Measurements from ENCODE around the gene INPP5D. TPM values are rescaled to one million over a fixed set of nuclear protein-coding genes. Genes with fewer than 3 reads are reported as not detected.

INPP5D gene
- total and polyA plus RNA-seq, 2 of the 13 experiments (the other 11 are each of a cell fraction or from before 2014, with no cell fraction given), result 16.7 to 18.0 TPM

GRCh38 chr2:233012301-233012971 is 47.7 kb upstream of the INPP5D start (continued):
- TF ChIP-seq ZNF318 (CRISPR knock-in tag; IDR thresholded peaks at IDR 0.05), result no peak
- TF ChIP-seq ZNF777 (CRISPR knock-in tag; IDR thresholded peaks at IDR 0.05), result 0 out of 2 replicates have a peak, but pooled peaks have one; percentile 2
- no peak for TF ChIP-seq ATF2 (CRISPR knock-in tag; IDR thresholded peaks at IDR 0.05)
- TF ChIP-seq BHLHE40 (IDR thresholded peaks at IDR 0.05; ENCODE audit: low read length), result no peak
- no peak for TF ChIP-seq ZNF550 (CRISPR knock-in tag; IDR thresholded peaks at IDR 0.05; ENCODE audit: borderline replicate concordance)
- no peak for TF ChIP-seq ATF7 (IDR thresholded peaks at IDR 0.05)
- TF ChIP-seq ATF7 (CRISPR knock-in tag; IDR thresholded peaks at IDR 0.05), result no peak
- TF ChIP-seq HNRNPL (IDR thresholded peaks at IDR 0.05; ENCODE audit: low read depth, low read length), result no peak
- no peak for TF ChIP-seq HIVEP1 (CRISPR knock-in tag; IDR thresholded peaks at IDR 0.05)
- peak; percentile 47; the same call in 1 of the 2 replicates for TF ChIP-seq ZBTB26 (CRISPR knock-in tag; IDR thresholded peaks at IDR 0.05; ENCODE audit: borderline replicate concordance)
- 0 out of 2 replicates have a peak, but pooled peaks have one; percentile 3 for TF ChIP-seq ZNF761 (CRISPR knock-in tag; conservative IDR thresholded peaks at IDR 0.05)
- 0 out of 2 replicates have a peak, but pooled peaks have one; percentile 22 for TF ChIP-seq THRA (CRISPR knock-in tag; IDR thresholded peaks at IDR 0.05; ENCODE audit: borderline replicate concordance)
- TF ChIP-seq ZNF496 (CRISPR knock-in tag; IDR thresholded peaks at IDR 0.05; ENCODE audit: insufficient replicate concordance), result no peak
- no peak for TF ChIP-seq PREB (CRISPR knock-in tag; IDR thresholded peaks at IDR 0.05)
- no peak for TF ChIP-seq ISX (CRISPR knock-in tag; conservative IDR thresholded peaks at IDR 0.05)
- no peak for TF ChIP-seq ZNF841 (CRISPR knock-in tag; IDR thresholded peaks at IDR 0.05; ENCODE audit: borderline replicate concordance)
